ENCODE results near the gene SH3PXD2A.

SH3PXD2A gene

DNA sequence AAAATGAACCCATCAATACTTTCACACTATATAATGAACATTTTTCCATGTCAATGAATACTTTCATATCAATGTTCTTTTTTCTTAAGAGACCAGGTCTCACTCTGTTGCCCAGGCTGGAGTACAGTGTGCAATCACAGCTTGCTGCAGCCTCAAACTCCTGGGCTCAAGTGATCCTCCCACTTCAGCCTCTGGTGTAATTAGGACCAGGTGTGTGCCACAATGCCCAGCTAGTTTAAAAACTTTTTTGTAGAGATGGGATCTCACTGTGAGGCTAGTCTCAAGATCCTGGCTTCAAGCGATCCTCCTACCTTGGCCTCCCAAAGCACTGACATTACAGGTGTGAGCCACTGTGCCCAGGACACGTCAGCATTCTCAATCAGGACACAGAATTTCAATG, 85.2 kb downstream of the SH3PXD2A start:
- Histone ChIP-seq H3K27ac (no peak overlapping the region), H3K4me3 (no peak overlapping the region)
- TF ChIP-seq CTCF (IDR thresholded peaks at IDR 0.05): no peak
- no peak for DNase-seq (ENCODE audit: low spot score)

- no peak for TF ChIP-seq CTCF (IDR thresholded peaks at IDR 0.05)
- no peak for DNase-seq (ENCODE audit: low spot score)
- H3K27ac ChIP-seq: no peak overlapping the region
- H3K4me3 ChIP-seq: no peak overlapping the region
Observed at GRCh38 chr10:103769176-103769575, 86.2 kb downstream of the SH3PXD2A start.

DNA sequence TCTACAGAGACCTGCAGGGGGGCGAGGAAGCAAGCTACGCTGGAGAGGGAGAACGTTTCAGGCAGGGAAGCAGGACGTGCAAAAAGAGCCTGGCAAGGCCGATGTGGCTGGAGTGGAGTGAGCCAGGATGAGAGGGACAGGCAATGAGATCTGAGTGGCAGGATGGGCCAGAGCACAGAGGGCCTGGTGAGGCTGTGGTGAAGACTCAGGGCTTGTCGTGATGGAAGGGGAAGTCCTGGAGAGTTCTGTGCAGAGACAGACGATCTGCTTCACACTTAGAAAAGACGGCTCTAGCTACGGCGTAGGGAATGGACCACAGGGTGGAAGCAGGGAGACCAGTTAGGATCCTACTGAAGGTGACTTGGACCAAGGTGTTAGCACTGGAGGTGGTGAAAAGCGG, 87.0 kb downstream of the SH3PXD2A start:
- TF ChIP-seq CTCF (IDR thresholded peaks at IDR 0.05): no peak
- no peak overlapping the region for H3K4me3 ChIP-seq
- no peak for DNase-seq (ENCODE audit: low spot score)
- H3K27ac ChIP-seq: no peak overlapping the region

GRCh38 chr10:103767756-103768155, 87.6 kb downstream of the SH3PXD2A start:
- no peak for DNase-seq (ENCODE audit: low spot score)
- TF ChIP-seq CTCF (IDR thresholded peaks at IDR 0.05): no peak
- Histone ChIP-seq H3K27ac (no peak overlapping the region), H3K4me3 (no peak overlapping the region)

DNA sequence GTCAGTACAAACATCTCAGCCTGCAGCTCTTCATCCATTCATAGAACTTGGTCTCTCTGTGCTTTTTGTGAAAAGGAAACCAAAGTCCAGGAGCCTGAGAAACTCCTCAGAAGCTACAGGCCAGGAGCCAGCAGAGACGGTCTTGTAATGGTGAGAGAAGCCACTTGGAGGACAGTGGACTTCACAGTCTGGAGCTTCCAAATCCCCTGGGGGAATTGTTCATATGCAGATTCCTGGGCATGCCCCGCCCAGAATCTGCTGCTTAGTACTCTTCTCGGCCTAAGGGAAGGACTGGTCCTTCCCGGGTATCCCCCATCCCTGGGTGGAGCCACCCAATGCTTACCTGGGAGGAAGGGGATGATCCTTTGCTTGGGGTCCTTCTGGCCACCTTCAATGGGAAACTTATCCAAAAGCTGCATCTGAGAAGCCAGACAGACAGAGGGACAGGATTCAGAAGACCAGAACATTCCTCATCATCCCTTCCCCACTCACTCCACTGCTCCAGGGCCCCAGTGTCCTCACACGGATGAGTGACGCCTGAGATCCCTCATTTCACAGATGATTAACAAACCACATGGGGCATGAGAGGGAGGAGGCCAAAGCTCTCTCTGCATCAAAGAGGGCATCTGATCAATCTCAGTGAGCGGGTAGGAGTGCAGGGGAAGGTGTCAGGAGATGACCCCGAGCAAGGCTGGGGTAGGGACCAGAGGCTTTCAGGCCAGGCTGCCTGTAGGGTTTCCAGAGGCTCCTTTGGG, 88.4 kb downstream of the SH3PXD2A start:
- H3K27ac ChIP-seq: no peak overlapping the region
- no peak for DNase-seq (ENCODE audit: low spot score)

DNA sequence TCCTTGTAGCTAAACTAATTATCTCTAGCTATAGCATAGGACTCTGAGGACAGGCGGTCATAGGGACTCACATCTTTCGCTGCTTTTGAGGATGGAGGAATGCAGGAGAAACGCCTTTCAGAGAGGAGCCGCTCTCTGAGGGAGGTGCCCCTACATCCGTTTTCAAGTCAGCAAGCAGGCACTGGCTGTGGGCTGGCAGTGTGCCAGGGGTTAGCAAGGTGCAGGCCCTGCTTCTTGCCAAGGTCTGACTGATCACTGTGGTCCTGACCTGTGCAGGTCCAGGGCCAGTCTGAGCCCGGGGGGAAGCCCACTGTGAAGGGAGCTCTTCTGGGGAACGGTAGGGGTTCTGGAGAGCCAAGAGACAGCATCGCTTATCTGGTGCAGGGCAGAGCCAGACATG, 89.4 kb downstream of the SH3PXD2A start:
- DNase-seq (ENCODE audit: low spot score): no peak
- TF ChIP-seq CTCF (IDR thresholded peaks at IDR 0.05): no peak
- Histone ChIP-seq H3K27ac (no peak overlapping the region), H3K4me3 (no peak overlapping the region)

More for the DNA sequence above, 88.4 kb downstream of the SH3PXD2A start:
- no peak for TF ChIP-seq CTCF (IDR thresholded peaks at IDR 0.05)
- no peak overlapping the region for H3K4me3 ChIP-seq

DNA sequence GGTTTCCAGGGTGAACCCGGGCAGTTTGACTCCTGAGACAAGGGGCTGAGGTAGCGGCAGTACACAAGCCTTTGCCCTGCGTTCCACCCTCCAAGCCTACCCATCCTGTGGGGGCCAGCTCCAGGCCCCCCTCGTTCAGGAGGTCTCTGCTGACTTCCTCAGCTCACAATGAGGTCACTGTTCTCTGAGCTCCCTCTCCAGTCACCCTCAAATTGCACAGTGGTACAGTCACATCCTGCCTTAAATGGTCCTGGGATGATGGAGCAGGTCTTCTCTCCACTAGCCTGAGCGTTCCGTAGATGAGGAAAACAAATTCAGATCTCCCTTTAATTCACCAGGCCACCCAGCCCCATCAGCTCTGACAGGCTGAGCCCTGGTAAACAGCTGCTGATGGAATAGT, 90.2 kb downstream of the SH3PXD2A start:
- no peak overlapping the region for H3K4me3 ChIP-seq
- TF ChIP-seq CTCF (IDR thresholded peaks at IDR 0.05): no peak
- no peak overlapping the region for H3K27ac ChIP-seq
- DNase-seq (ENCODE audit: low spot score): no peak
